DMS 273 (cell line): ENCODE results near the gene IL6ST.
"Not testable (repeated sequence)": the region's sequence is repeated elsewhere in the genome, so short reads cannot be mapped to it uniquely, and the experiment has no call there.

ENCODE experiments used
- DNase-seq: peaks from one replicate; lab custom pipeline; 2025; ENCODE audit not compliant: unreplicated experiment; lab: John Stamatoyannopoulos, UW

Gene IL6ST

DNA sequence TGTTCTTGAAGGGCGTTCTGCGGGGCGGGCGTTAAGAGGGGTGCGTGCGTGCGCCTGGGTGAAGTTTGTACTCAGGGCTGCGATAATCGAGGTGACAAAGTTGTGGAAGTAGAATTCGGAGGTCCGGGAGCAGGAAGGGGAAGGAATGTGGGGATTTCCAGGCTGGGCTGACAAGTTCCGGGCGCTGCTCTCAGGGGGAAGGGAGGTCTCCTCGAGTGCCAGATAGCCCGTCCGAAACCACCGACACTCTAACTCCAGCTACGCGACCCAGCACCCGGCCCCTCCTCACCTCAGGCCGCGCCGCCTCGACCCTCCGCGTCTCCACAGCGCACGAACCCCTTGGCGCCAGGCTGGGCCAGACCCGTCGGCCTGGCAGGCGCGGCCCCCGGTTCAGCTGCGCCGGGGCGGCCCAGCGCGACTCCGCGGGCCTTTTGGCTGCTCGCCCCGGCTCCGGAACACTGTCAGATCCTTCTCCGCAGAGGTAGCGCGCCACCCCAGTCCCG, at the start of gene IL6ST:
Gene IL6ST (minus strand): TSS at position 469 of the 503 bp plus-strand sequence. CDS start 18,685 bp downstream, outside the sequence.
- peak; percentile 86 for DNase-seq

DNA sequence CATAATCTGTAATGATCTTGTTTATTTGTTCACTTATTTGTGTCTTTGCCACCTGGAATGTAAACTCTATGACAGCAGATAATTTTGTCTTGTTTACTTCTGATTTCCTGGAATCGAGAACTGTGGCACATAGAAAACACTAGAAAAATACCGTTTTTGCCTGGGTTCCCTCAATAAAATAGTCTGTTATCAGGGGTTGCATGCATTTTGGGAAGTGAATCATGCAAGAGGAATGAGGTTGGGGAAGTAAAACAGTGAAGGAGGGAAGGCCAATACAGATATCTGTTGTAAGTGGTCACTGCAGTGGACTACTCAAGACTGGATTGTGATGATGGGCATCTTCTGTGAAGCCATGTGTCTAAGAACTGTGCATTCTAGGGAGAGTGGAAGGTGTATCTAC, 45.2 kb upstream of the IL6ST start:
- DNase-seq = no peak

DNA sequence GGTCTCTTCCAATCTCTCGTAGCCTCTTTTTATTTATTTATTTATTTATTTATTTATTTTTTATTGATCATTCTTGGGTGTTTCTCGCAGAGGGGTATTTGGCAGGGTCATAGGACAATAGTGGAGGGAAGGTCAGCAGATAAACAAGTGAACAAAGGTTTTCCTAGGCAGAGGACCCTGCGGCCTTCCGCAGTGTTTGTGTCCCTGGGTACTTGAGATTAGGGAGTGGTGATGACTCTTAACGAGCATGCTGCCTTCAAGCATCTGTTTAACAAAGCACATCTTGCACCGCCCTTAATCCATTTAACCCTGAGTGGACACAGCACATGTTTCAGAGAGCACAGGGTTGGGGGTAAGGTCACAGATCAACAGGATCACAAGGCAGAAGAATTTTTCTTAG, 43.4 kb upstream of the IL6ST start:
- DNase-seq = not testable (repeated sequence)

DNA sequence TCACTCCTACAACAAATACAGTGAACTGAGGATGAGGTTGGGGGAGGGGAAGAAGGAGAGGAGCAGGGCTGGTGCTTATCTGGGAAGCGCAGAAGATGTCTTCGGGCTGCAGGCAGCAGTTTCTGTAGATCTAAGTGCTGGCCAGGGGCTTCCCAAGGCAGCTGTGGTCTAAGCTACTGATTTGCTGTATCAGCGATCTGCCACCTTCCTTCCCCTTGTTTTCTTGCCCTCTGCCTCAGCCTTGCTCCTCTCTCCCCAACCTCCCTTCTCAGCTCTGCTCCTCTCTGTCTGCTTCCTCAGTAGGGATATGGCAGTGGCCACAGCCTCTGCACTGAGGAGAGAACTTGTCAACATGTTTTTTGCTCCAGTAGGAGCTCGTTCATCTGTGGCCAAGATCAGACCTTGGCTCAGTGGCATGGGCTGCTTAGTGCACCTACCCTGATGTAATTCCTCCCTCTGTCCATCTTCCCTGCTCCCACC, 42.8 kb upstream of the IL6ST start:
- no peak for DNase-seq

DNA sequence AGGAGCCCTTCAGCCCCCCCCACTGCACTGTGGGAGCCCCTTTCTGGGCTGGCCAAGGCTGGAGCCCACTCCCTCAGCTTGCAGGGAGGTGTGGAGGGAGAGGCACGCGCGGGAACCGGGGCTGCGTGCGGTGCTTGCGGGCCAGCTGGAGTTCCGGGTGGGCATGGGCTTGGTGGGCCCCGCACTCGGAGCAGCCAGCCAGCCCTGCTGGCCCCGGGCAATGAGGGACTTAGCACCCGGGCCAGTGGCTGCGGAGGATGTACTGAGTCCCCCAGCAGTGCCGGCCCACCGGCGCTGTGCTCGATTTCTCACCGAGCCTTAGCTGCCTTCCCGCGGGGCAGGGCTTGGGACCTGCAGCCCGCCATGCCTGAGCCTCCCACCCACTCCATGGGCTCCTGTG, 40.6 kb upstream of the IL6ST start:
- DNase-seq = not testable (repeated sequence)

DNA sequence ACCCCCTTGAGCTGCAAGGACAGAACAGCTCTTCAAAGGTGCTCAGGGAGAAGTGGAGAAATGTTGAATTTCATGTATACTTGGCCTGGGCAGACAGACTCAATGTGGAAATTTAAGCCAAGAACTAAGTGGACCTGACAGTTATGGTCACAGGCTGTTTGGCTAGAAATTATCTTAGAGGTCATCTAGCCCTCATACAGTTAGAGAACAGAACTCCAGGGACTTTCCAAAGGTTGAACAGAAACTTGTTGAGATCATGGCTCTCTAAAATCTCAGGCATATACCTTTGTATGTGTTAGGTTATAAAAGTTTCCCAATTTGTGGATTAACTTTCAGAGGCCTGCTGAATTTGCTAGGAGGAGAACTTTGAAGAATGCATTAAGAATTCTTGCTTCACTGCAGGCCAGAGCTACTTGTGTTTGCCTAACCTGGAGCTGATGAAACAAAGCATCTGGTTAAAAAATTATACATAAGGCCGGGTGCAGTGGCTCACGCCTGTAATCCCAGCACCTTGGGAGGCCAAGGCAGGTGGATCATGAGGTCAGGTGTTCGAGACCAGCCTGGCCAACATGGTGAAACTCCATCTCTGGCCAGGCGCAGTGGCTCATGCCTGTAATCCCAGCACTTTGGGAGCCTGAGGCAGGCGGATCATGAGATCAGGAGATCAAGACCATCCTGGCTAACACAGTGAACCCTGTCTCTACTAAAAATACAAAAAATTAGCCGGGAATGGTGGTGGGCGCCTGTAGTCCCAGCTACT, 35.3 kb upstream of the IL6ST start:
- not testable (repeated sequence) for DNase-seq

DNA sequence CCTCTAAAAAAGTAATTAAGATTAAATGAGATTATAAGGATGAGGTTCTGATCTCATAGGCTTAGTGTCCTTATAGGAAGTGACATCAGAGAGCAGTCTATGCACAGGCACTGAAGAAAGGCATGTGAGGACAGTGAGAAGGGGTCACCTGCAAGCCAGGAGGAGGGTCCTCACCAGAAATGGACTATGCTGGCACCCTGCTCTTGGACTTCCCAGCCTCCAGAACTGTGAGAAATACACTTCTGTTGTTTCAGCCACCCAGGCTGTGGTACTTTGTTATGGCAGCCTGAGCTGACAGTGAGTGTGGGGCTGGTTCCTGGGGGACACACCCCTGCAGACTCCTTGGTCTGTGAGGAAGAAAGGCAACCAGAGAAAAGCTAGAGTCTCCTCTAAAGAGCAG, 34.7 kb upstream of the IL6ST start:
- no peak for DNase-seq

DNA sequence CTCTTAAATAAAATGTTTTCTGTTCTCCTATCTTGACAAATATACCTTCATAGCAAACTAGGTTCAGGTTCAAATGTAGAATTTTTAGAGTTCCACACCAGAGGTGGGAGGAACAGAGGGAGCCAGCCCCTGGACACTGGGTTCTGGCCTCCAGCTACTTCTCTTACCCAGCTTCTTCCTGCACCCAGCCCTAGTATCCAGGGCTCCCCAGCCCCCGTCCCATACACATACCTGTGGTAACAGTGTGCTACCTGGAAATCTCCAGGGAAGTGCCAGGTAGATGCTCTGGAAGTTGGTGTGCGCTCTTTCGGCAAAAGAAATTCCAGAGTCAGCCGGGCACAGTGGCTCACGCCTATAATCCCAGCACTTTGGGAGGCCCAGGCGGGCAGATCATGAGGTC, 33.9 kb upstream of the IL6ST start:
- no peak for DNase-seq

DNA sequence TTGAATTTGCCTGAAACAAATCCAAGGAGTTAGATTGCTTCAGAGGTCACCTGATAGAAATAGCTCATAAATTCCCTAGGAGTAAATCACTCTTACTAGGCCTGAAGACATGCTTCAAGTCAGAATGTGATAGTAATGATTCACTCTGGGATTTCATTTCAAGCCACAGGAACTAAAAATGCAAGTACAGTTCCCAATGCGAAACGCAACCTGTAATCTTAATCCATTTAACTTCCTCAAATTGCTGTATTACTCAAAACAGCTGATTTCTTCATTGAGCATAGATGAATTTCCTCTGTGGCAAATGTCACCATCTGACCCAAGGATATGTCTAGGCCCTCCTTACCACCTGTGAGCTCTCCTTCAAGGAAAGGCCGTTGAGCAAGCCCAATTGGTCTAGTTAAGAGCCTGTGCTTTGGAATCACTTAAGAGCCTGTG, 32.1 kb upstream of the IL6ST start:
- no peak for DNase-seq

DNA sequence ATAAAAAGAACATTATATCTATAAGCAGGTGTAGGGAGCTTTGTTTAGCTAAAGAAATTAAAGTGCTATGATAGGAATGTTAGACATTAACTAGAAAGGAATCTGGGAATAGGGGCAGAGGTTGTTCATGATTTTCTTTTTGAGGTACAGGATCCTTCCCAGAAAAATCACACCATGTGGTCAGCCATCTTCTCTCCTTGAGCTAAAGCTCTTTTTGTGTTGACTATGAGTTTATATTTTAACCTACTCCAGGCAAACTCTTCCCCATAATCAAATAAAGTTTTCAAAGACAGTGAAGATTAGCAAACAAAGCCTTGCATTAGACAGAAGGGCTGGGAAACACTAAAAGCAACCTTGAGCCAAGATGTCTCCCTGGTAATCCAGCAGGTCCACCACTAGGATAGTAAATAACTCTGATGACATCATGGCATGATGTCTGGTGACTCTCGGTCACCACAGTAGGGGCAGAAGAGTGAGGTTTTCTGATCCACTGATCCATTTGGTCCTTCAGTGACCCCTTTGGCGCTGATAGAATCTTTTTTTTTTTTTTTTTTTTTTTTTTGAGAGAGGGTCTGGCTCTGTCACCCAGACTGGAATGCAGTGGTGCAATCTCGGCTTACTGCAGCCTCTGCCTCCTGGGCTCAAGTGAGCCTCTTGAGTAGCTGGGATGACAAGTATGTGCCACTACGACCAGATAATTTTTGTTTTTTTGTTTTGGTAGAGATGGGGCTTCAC, 30.6 kb upstream of the IL6ST start:
- no peak for DNase-seq

DNA sequence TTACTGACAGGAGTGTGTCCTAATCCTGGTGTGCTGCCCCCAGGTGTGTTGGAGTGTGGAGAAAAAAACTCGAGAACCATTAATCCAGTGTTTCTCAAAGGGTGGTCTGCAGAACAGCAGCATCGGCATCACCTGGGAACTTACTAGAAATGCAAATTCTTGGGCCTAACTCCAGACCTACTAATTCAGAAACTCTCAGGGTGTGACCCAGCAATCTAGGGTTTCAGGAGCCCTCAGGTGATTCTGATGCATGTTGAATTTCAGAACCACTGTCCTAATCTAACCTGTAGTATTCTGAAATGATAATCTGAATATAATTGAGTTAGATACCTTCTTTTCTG, 30.0 kb upstream of the IL6ST start:
- DNase-seq = no peak

DNA sequence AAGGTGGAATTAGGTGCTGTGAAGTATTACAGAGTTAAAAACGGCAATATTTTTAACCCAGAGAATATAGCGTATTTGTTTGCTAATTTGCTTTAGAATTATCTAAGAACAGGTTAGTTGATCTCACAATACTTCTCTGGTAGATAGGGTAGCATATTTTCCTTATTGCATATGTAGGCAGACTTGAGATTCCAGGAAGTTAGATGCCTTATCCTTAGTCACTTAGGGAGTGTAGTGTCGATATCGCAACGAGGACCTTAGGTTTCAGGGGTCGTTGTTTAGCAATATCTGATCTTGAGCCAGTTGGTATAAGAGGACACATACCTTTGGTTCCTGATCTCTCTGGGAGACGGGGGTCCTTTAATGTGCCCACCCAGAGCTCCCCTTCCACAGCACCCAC, 28.5 kb upstream of the IL6ST start:
- no peak for DNase-seq

DNA sequence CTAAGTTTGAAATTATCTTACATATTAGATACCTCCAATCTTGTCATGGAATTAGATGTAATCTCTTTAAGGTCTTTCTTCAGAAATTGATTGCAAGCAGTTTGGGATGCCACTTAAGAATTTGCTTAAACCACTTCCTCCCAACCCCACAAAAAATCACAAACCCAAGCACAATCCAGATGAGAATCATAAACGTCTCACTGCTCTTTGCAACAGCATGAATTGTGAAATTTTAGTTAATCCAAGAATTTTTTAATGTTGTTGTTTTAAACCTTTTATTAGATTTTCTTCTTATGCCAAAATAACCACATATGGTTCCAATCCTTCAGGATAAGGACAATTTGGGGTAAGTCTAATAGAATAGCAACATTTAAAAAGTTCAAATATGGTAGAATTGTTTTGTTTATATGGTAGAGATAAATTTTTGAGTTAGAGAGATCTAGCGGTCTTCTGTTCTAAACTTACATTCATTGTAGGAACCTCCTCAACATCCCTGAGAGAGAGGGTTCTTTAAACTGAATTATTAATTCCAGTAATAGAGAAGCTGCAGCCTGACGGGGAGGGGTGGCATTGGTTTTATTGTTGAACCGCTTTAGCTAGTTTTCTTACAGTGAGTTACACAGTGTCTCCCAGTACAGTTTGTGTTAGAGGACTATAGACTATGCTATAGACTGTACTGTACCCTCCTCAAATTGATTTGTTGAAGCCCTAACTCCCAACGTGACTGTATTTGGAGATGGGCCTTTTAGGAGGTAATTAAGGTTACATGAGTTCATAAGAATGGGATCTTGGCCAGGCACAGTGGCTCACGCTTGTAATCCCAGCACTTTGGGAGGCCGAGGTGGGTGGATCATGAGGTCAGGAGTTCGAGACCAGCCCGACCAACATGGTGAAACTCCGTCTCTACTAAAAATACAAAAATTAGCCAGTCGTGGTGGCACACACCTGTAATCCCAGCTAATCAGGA, 24.8 kb upstream of the IL6ST start:
- DNase-seq = no peak

DNA sequence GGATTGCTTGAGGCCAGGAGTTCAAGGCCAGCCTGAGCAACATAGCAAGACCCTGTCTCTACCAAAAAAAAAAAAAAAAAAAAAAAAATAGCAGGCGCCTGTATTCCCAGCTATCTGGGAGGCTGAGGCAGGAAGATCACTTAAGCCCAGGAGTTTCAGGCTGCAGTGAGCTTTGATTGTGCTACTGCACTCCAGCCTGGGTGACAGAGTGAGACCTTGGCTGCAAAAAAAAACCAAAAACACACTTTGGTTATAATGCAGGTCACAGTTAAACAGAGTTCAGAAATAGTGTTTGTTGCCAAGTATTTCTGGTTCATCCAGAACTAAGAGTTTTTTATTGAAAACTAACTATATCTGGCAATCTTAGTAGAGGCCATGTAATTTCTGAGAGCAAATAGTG, 24.1 kb upstream of the IL6ST start:
- DNase-seq = no peak

DNA sequence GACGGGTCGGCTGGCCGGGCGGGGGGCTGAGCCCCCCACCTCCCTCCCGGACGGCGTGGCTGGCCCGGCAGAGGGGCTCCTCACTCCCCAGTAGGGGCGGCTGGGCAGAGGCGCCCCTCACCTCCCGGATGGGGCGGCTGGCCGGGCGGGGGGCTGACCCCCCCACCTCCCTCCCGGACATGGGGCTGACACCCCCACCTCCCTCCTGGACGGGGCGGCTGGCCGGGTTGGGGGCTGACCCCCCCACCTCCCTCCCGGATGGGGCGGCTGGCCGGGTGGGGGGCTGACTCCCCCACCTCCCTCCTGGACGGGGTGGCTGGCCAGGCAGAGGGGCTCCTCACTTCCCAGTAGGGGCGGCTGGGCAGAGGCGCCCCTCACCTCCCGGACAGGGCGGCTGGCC, 19.9 kb upstream of the IL6ST start:
- DNase-seq = not testable (repeated sequence)

DNA sequence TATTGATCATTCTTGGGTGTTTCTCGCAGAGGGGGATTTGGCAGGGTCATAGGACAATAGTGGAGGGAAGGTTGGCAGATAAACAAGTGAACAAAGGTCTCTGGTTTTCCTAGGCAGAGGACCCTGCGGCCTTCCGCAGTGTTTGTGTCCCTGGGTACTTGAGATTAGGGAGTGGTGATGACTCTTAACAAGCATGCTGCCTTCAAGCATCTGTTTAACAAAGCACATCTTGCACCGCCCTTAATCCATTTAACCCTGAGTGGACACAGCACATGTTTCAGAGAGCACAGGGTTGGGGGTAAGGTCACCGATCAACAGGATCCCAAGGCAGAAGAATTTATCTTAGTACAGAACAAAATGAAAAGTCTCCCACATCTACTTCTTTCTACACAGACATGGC, 19.2 kb upstream of the IL6ST start:
- DNase-seq = not testable (repeated sequence)

DNA sequence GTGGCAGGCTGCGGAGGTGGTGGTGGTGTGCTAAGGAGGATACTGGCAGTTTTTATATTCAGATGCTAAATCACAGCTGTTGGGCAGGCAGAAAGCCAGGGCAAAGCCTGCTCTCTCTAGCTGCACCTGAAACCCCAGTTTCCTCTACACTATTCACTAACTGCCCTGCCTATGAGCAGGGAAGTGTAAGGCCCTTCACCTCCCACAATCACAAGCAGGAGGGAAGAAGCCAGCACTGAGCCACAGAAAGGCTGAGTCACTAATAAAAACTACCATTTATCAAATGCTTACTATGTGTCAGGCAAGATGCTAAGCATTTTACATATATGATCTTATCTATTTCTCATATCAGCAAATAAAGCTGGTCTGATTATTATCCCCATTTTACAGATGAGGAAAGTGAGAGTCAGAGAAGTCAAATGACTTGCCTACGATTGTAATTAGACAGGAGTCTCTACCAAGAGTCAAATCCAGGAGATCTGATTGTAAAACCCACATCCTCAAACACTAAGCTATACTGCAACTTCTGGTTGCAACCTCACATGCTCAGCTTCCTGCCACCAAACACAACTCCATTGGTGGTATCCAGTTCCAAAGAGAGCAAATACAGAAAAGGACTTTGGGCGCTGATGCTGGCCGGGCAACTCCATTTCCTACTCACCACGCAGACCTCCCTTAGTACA, 17.7 kb upstream of the IL6ST start:
- peak; percentile 40 for DNase-seq

DNA sequence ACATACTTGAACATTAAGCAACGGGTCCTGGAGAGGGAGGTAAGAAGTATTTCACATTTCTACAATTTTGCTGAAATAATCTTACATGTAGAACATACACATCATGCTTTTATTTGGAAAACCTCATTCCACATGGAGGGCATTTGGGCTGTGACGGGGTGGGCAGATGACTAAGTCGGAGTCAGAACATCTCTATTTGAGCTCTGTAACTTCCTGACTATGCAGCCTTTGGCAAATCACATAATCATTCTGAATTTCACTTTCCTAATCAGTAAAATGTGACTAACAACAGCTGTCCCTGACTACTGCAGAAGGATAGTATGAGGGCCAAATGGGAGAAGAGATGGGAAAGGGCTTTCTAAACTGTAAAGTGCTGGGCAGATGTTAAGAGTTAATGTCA, 17.1 kb upstream of the IL6ST start:
- no peak for DNase-seq

DNA sequence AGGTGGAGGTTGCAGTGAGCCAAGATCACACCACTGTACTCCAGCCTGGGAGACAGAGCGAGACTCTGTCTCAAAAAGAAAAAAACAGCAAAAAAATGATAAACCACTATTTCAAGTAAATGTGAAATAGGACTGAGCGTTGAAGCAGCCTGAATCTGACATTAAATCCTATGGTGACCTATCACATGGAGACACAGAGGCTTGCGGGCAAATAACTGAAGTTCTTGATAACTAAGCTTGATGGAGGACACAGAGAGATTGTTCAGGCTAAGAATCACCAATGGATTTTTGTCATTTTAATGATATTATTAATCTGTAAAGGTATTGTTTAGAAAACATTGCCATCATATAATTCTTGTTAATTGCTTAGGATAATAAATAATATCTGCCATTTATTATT, 15.7 kb upstream of the IL6ST start:
- no peak for DNase-seq

DNA sequence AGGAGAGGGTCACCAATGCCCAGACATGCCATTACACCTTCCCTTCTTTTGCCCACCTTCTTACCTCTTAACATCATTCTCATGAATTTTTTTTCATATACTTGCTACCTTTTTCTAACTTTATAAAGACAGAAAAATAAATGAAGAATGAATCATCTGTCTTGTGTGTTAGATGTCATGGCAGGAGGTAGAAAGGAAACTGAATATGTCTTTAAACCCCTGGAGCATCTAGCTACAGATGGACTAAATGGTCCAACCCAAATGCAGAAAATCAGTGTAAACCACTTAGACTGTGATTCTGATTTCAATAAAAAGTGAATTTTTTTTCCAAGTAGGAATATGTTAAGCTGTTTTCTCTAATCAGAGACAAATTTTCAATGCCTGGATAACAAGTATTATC, 11.8 kb upstream of the IL6ST start:
- no peak for DNase-seq

DNA sequence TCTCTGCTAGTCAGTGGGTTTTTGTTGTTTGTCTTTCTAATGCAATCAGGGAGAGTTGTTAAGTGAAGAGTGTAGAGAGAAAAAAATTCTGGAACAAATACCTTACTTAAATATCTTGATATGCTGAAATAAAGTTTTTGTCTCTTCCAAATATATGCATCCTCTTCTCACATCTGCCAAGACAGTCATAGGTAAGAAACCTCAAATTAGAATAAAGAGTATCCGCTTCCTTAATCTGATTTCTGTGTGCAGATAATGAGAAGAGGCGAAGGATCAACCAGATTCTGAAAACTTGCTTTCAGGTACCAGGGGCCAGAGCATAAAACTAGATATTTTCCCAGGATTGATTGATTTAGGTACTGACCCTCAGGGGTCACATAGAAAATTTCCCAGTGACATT, 11.3 kb upstream of the IL6ST start:
- no peak for DNase-seq
